OCI-M1 (cell line): Measurements from ENCODE around the gene COPS6.

Experiments used
- DNase-seq: peaks from one replicate; lab custom pipeline; 2025; lab: John Stamatoyannopoulos, UW

The COPS6 gene

GRCh38 chr7:100080907-100081534 is 7.7 kb upstream of the COPS6 start:
- DNase-seq, result peak; percentile 62

DNA sequence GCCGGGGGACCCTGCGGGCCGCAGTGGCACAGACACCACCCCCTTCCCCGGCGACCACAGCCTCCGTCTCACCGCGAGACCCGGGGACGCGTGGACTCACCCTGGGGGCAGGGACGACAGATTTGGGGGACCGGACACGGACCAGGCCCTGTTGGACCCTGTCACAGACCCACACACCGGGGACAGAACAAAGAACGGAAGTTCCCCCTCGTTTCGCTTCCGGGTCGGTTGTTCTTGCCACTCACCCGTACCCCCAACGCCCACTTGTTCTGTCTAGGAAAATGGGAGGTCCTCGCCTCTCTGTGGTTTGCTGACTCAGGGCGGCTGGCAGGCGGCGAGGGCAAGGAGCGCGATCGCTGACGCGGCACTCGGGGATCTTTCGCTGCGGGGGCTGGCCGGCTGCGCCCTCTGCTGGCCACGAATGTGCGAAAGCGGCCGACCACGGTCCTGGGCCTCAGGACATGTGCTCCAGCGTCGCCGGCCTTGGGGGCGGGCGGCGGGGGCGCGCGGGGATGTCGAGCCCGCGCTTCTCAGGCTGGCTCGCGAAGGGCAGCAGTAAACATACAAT is 7.2 kb upstream of the COPS6 start, which contains the start of gene ZNF3:
TSS of gene ZNF3 (minus strand) at position 189 of the 568 bp plus-strand sequence. CDS start 4,366 bp downstream, outside the sequence.
- peak; percentile 100 for DNase-seq

GRCh38 chr7:100082978-100083377 is 5.8 kb upstream of the COPS6 start:
- DNase-seq, result no peak

GRCh38 chr7:100085515-100085914 is 3.3 kb upstream of the COPS6 start:
- DNase-seq, result no peak

- DNase-seq, result no peak
Measured at GRCh38 chr7:100087055-100087750, 1.6 kb upstream of the COPS6 start.

- no peak for DNase-seq
Measured at GRCh38 chr7:100088095-100088620, 611 bp upstream of the COPS6 start.

DNA sequence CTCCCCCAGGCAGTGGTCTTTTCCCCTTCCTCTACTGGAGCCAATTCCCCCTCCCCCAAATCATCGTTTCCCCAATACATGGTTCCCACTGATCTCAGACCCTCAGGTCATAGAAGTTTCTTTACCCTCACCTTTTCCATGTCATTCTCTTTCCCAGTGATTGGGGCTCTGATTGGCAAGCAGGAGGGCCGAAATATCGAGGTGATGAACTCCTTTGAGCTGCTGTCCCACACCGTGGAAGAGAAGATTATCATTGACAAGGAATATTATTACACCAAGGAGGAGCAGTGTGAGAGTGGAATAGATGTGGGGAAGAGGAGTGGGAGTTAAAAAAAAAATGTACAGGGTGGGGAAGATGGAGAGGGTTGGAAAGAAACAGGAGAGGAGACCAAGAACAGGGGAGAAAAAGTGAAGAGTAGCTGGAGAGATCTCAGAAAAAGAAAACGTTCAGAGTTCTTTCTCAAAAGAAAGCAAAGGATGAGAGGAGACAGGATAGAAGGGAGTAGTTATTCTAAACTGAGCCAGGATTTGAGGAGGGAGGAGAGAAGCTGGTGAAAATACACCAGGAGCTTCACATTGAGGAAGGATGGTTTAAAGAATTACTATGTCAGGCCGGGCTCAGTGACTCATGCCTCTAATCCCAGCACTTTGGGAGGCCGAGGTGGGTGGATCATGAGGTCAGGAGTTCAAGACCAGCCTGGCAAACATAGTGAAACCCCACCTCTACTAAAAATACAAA is 858 bp downstream of the COPS6 start:
- no peak for DNase-seq

DNA sequence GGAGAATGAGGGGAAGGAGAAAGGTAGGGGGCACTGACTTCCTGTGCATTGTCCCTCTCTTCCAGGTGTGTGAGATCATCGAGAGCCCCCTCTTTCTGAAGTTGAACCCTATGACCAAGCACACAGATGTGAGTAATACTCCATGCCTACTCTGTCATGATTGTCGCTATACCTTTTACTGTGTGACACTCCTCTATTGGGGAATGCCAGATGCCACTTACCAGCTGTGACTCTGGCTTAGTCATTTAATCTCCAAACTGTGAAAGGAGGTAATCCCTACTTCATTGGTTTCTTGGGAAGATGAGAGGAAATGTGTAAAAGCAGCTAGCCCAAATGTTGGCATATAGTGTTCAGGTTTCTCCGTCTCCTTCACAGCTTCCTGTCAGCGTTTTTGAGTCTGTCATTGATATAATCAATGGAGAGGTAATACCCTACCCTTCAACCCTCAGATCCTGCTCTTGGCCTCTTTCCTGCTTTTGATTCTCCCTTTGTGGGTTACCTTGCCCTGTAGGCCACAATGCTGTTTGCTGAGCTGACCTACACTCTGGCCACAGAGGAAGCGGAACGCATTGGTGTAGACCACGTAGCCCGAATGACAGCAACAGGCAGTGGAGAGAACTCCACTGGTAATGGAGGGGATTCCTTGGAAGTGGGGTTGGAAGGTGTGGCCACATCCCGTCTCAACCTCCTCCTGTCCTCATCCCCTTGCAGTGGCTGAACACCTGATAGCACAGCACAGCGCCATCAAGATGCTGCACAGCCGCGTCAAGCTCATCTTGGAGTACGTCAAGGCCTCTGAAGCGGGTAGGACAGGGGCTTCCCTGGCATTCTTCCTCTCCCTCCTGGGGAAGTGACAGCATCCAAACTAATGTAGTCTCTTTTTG is 2.0 kb downstream of the COPS6 start:
- DNase-seq, result no peak

DNA sequence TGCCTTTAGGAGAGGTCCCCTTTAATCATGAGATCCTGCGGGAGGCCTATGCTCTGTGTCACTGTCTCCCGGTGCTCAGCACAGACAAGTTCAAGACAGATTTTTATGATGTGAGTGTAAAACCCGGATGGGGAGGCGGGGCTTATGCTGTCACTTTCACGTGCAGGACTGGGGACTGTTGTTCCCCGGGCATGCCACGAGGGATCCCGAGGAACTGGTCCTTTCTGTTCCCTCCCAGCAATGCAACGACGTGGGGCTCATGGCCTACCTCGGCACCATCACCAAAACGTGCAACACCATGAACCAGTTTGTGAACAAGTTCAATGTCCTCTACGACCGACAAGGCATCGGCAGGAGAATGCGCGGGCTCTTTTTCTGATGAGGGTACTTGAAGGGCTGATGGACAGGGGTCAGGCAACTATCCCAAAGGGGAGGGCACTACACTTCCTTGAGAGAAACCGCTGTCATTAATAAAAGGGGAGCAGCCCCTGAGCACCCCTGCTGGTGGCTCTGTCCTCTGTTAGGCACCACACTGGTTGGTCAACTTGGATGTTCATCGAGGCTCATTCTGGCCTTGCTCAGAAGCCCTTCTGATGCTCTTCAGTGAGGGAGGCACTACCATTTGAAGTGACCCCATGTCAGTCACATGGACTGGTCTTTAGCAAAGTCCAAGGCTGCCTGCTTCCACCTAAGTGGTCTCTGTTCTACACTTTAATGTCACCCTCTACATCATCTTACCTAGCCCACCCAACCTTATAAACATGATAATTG is 2.8 kb downstream of the COPS6 start:
- DNase-seq, result peak; percentile 51

DNA sequence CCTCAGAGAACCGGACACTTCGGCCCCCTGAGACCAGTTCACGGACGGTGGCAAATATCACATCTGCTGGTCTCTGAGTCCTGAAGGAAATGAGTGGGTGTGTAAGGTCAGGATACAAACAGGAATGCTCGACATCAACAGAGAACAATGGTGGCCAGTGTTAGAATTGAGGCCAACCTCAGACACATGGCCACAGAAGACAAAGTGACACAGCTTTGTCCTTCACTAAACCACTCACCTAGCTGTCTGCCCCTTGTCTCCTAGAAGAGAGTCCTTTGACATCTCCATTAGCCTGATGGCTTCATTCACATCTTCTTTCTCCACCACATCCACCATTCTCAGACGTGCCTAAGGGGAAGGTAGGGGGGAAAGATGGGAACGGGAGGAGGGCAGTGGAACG is 4.3 kb downstream of the COPS6 start:
- no peak for DNase-seq

DNA sequence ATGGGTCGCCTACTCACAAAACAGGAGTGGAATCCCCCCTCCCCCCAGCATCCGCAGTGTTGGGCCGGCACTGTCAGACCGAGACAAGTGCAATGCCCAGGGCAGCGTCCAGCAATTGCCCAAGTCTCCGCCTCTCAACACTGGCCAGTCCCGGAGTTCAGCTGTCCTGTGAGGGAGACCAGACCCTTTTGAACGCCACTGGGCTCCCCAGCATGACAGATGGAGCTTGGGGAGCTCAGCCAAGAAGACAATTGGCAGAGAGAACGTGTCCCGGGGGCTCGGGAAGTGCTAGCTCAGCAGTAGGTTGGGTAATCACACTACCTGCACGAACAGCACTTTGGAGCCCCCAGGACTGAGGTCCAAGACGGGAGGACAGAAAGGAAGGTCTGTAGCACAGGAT is 4.7 kb downstream of the COPS6 start:
- no peak for DNase-seq

DNA sequence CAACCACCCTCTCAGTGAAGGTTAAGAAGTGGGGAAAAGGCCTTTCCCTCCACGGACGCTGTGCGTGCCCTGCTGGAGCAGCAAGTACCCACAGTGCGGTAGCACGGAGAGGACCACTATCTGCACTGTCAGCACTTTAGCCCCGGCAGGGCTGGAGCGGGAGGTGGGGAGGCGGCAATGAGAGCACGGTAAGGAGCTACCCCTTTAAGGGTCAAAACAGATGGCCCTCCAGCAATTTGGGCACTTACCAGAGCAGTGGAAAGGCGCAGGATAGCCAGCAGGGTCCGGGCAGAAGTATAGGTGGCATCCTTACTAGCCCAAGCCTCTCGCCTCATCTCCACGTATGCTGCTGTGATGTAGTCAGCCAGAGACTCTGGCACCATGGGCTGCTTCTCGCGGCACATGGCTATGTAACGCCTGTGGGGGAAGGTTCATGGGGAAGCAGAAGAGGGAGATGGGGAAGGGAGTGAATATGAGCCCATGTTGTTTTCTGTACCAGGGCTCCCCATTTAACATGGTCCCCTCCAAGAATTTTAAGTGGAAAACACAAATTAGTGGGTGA is 5.2 kb downstream of the COPS6 start:
- no peak for DNase-seq

DNA sequence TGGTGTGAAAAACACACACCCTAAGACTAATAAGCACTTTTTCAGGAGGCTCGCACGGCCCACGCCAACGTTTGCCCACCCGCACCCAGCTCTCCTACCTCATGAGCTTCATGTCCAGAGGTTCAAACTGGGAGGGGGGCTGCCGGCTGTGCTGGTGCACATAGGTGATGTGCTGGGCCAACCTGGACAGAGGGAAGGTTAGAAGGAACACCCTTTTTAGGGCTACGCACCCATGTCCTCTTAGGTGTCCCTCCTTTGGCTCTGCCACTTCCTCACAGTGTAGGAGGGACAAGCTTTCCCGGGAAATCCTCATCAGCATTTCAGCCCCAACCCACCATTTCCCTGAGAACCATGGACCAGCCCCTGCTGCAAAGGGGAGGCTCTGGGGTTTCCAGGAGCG is 6.5 kb downstream of the COPS6 start:
- DNase-seq, result no peak

GRCh38 chr7:100095704-100096103 is 6.9 kb downstream of the COPS6 start:
- no peak for DNase-seq

- DNase-seq, result no peak
Measured at GRCh38 chr7:100098913-100099312, 10.1 kb downstream of the COPS6 start.

DNA sequence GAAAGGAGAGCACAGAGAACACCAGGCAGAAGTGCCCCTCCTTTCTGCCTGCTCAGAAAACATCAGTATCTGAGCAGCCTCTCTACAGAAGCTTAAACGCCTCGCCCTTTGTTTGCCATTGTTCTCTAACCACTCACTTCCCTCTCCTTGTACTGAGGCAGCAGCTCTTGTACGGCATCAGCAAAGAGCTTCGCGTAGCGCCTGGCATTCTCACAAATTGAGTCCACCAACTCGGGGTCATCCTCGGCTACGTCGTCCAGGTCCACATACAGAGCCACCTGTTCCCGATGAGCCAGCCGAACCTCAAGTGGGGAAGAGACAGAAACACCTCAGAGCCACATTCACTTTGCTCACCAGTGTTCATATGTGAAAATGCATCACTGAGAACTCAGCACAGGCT is 10.7 kb downstream of the COPS6 start:
- no peak for DNase-seq

GRCh38 chr7:100100420-100101015 is 11.7 kb downstream of the COPS6 start:
- peak; percentile 97 for DNase-seq

DNA sequence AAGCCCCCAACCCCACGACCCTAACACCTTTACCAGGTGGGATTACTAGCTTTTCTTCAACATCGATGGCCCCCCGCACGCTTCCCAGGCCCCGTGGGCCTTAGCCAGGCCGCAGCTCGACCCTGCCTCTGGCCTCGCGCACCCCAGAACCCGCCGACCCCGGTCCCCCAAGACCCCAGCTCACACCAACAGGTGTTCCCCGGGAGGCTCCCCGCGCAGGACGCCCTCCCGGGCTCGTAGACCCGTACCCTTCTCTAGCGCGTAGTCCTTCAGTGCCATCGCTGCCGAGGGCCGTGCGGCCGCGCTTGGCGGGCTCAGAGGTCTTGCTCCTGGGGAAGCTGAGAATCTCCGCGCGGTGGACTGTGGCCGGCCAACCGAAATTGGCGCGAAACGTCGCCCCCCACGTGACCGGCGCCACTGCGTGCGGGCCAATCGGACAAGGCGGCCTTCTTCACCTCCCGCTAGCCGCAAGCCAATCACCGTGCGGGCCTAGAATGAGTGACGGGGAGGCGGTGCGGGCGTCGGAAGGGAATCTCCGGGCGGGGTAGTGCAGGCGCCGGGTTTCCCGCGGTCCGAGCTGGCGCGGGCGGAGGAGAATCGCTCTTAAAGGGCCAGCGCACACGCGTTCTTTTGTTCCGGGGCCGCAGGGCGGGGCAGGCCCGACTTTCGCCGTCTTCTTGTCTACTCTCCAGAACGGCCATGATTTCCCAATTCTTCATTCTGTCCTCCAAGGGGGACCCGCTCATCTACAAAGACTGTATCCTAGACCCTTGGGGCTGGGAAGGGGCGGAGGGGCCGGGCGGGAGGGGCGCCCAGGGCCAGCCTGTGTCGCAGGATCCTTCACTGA is 12.5 kb downstream of the COPS6 start, which contains the start of the genes AP4M1 and MCM7:
TSS of gene AP4M1 (plus strand) at position 628 of the 847 bp plus-strand sequence. CDS start at position 700, 72 bp downstream.
TSS of gene MCM7 (minus strand) at position 382 of the 847 bp plus-strand sequence. CDS start at position 279, 103 bp downstream.
- DNase-seq, result peak; percentile 100
